MCF 10A (cell line): ENCODE results near the gene MCC. TPM values are rescaled to one million over a fixed set of nuclear protein-coding genes. Genes with fewer than 3 reads are reported as not detected.

Experiments
- BruUV-seq: library from RNA; stranded (reverse); fragments of 400-500 nt; replicated peaks from 2 replicates; lab custom pipeline; 2021; lab: Mats Ljungman, UMichigan
- CTCF ChIA-PET: fragments of 300-600 bp; sonication (Branson Sonifier 250); formaldehyde crosslinking; extraction: SDS; loops from one replicate; lab custom pipeline; 2021; ENCODE audit warnings: antibody characterized with exemption, inconsistent platforms; lab: Yijun Ruan, JAX
- POLR2A ChIA-PET: fragments of 300-600, 350-650 bp; sonication (Branson Sonifier 250); formaldehyde crosslinking; extraction: SDS; loops from one replicate; lab custom pipeline; 2020; ENCODE audit warnings: antibody characterized with exemption, inconsistent platforms; lab: Yijun Ruan, JAX
- DNase-seq: peaks from one replicate; pipeline ENCODE4 v3.0.0-alpha.2; 2018; ENCODE audit not compliant: unreplicated experiment
- H3K27ac Mint-ChIP-seq: one replicate; pipeline ENCODE4 v1.8.0; 2022; ENCODE audit warnings: mild to moderate bottlenecking, low read depth, mixed read lengths; ENCODE audit not compliant: unreplicated experiment
- H3K27me3 Mint-ChIP-seq: one replicate; pipeline ENCODE4 v1.8.0; 2022; ENCODE audit warnings: mixed read lengths; ENCODE audit not compliant: insufficient read depth, unreplicated experiment
- H3K36me3 Mint-ChIP-seq: one replicate; pipeline ENCODE4 v1.8.0; 2022; ENCODE audit warnings: mild to moderate bottlenecking, moderate library complexity, mixed read lengths; ENCODE audit not compliant: insufficient read depth, unreplicated experiment
- H3K4me1 Mint-ChIP-seq: one replicate; pipeline ENCODE4 v1.8.0; 2022; ENCODE audit warnings: mixed read lengths; ENCODE audit not compliant: insufficient read depth, unreplicated experiment
- H3K4me3 Mint-ChIP-seq: one replicate; pipeline ENCODE4 v1.8.0; 2022; ENCODE audit warnings: mild to moderate bottlenecking, moderate library complexity, mixed read lengths; ENCODE audit not compliant: unreplicated experiment
- H3K9me3 Mint-ChIP-seq: one replicate; pipeline ENCODE4 v1.8.0; 2022; ENCODE audit warnings: mixed read lengths; ENCODE audit not compliant: unreplicated experiment
- CTCF ChIP-seq: fragments of 200-600 bp; IDR thresholded peaks from one replicate; pipeline ENCODE4 v1.8.0; 2022; ENCODE audit warnings: antibody characterized with exemption, mild to moderate bottlenecking; ENCODE audit not compliant: unreplicated experiment
- intact Hi-C: fragments of 100-400 bp; cut with micrococcal nuclease; formaldehyde crosslinking; loops from 2 replicates; pipeline ENCODE4 v1.14.1; 2022
- total RNA-seq: library from RNA; stranded (reverse); gene quantifications from 2 replicates; pipeline ENCODE4 v1.2.3, GENCODE V29; 2022

Gene MCC
- total RNA-seq, 1 experiment from 2014 or later: 25.3 TPM

- Mint-ChIP-seq H3K36me3 (peaks cover 25% of the 10 kb centered on the region), H3K4me3 (no peak overlapping the region), H3K27ac (no peak overlapping the region), H3K9me3 (no peaks in the 10 kb centered on the region), H3K4me1 (peaks cover 32% of the 10 kb centered on the region), H3K27me3 (no peaks in the 10 kb centered on the region)
- TF ChIP-seq CTCF: no peak
- no TSS peak for BruUV-seq
- intact Hi-C loops: no loop called here
- ChIA-PET POLR2A (interaction anchor here (1.0 kb wide), 1 partner anchor 120 kb away, joined by 3 read pairs; no protein-coding TSS in a partner anchor), CTCF (interaction anchor here (0.6 to 1.2 kb wide), 4 partner anchors 19 to 170 kb away, joined by 3 to 5 read pairs (median 4); no protein-coding TSS in a partner anchor)
- no peak for DNase-seq
Observed at GRCh38 chr5:113340537-113340936, 147.7 kb downstream of the MCC start.

- Mint-ChIP-seq H3K36me3 (peaks cover 23% of the 10 kb centered on the region), H3K27me3 (no peaks in the 10 kb centered on the region), H3K27ac (no peak overlapping the region), H3K9me3 (no peaks in the 10 kb centered on the region), H3K4me3 (no peak overlapping the region), H3K4me1 (peaks cover 13% of the 10 kb centered on the region)
- ChIA-PET CTCF (interaction anchor here (0.5 to 5.9 kb wide), 5 partner anchors 14 to 343 kb away, joined by 5 to 77 read pairs (median 9); partner anchors contain the start of gene YTHDC2), POLR2A (no interaction called here)
- BruUV-seq: no TSS peak
- intact Hi-C loops: no loop called here
- TF ChIP-seq CTCF: no peak
- no peak for DNase-seq
Observed at GRCh38 chr5:113338628-113339027, 149.6 kb downstream of the MCC start.

GRCh38 chr5:113337515-113338415 is 150.5 kb downstream of the MCC start:
- Mint-ChIP-seq H3K9me3 (no peaks in the 10 kb centered on the region), H3K27ac (no peak overlapping the region), H3K4me1 (peaks cover 6% of the 10 kb centered on the region), H3K36me3 (peaks cover 23% of the 10 kb centered on the region), H3K4me3 (no peak overlapping the region), H3K27me3 (no peaks in the 10 kb centered on the region)
- no TSS peak for BruUV-seq
- TF ChIP-seq CTCF: no peak
- ChIA-PET POLR2A (interaction anchor here (0.9 to 1.5 kb wide), 2 partner anchors 158 to 175 kb away, joined by 3 read pairs; partner anchors contain the start of gene YTHDC2), CTCF (interaction anchor here (0.5 to 5.9 kb wide), 18 partner anchors 13 to 454 kb away, joined by 3 to 77 read pairs (median 5); partner anchors contain the start of genes MCC and YTHDC2)
- intact Hi-C loops: loop anchor here (1.0 kb wide), 2 partner anchors 42 to 173 kb away; no protein-coding TSS in a partner anchor
- peak; percentile 27 for DNase-seq

- no peaks in the 10 kb centered on the region for H3K9me3 Mint-ChIP-seq
- no TSS peak for BruUV-seq
- H3K27me3 Mint-ChIP-seq: no peaks in the 10 kb centered on the region
- no peak overlapping the region for H3K4me3 Mint-ChIP-seq
- peaks cover 23% of the 10 kb centered on the region for H3K36me3 Mint-ChIP-seq
- DNase-seq: peak; percentile 81
- ChIA-PET CTCF (interaction anchor here (0.5 to 5.9 kb wide), 32 partner anchors 8 to 463 kb away, joined by 3 to 77 read pairs (median 4); partner anchors contain the start of genes MCC and YTHDC2), POLR2A (interaction anchor here (0.6 to 1.5 kb wide), 6 partner anchors 12 to 326 kb away, joined by 3 to 6 read pairs (median 3); partner anchors contain the start of gene YTHDC2)
- H3K4me1 Mint-ChIP-seq: peaks cover 6% of the 10 kb centered on the region
- intact Hi-C loops: loop anchor here (1.0 kb wide), 2 partner anchors 42 to 173 kb away; no protein-coding TSS in a partner anchor
- peak; percentile 45 for TF ChIP-seq CTCF
- no peak overlapping the region for H3K27ac Mint-ChIP-seq
Observed at GRCh38 chr5:113336975-113337374, 151.3 kb downstream of the MCC start.
